Mesendoderm (in vitro differentiated cells): Measurements from ENCODE around the gene RSF1.

Experiments
- DNase-seq: peaks from one replicate; pipeline ENCODE4 v3.0.0; 2013
- H2AK5ac ChIP-seq: 2 replicates; pipeline ENCODE4 v1.6.1; 2013; ENCODE audit warnings: low read length, inconsistent platforms
- H2BK120ac ChIP-seq: 2 replicates; pipeline ENCODE4 v1.6.1; 2013; ENCODE audit warnings: low read depth, mild to moderate bottlenecking, low read length, moderate library complexity, mixed read lengths
- H2BK15ac ChIP-seq: replicated peaks from 2 replicates; pipeline ENCODE4 v1.6.1; 2013; ENCODE audit warnings: low read depth, mild to moderate bottlenecking, moderate library complexity
- H2BK5ac ChIP-seq: 2 replicates; pipeline ENCODE4 v1.6.1; 2013; ENCODE audit warnings: low read length, inconsistent platforms
- H3K18ac ChIP-seq: 2 replicates; pipeline ENCODE4 v1.6.1; 2013; ENCODE audit warnings: mild to moderate bottlenecking, low read length, mixed read lengths
- H3K23ac ChIP-seq: one replicate; pipeline ENCODE4 v1.6.1; 2013; ENCODE audit warnings: low read length
- H3K27ac ChIP-seq: 2 replicates; pipeline ENCODE4 v1.5.1; 2013; ENCODE audit warnings: low read depth, mild to moderate bottlenecking, inconsistent platforms, low read length, moderate library complexity
- H3K27me3 ChIP-seq: 2 replicates; pipeline ENCODE4 v1.6.1; 2013; ENCODE audit warnings: low read length, control low read depth, mild to moderate bottlenecking, inconsistent platforms; ENCODE audit not compliant: insufficient read depth, poor library complexity
- H3K36me3 ChIP-seq: 2 replicates; pipeline ENCODE4 v1.6.1; 2013; ENCODE audit warnings: low read length, inconsistent platforms; ENCODE audit not compliant: control insufficient read depth, insufficient read depth
- H3K4ac ChIP-seq: one replicate; pipeline ENCODE4 v1.6.1; 2013; ENCODE audit warnings: low read depth, mild to moderate bottlenecking, low read length, moderate library complexity
- H3K4me1 ChIP-seq: 2 replicates; pipeline ENCODE4 v1.6.1; 2013; ENCODE audit warnings: low read depth, low read length, inconsistent platforms; ENCODE audit not compliant: control insufficient read depth
- H3K4me2 ChIP-seq: 2 replicates; pipeline ENCODE4 v1.6.1; 2013; ENCODE audit warnings: low read length
- H3K4me3 ChIP-seq: 2 replicates; pipeline ENCODE4 v1.5.1; 2013; ENCODE audit warnings: mild to moderate bottlenecking, low read length
- H3K56ac ChIP-seq: one replicate; pipeline ENCODE4 v1.6.1; 2013; ENCODE audit warnings: low read length
- H3K79me1 ChIP-seq: 2 replicates; pipeline ENCODE4 v1.6.1; 2013; ENCODE audit warnings: low read length, inconsistent platforms
- H3K79me2 ChIP-seq: 2 replicates; pipeline ENCODE4 v1.6.1; 2013; ENCODE audit warnings: mild to moderate bottlenecking, low read length; ENCODE audit not compliant: control insufficient read depth, insufficient read depth
- H3K9ac ChIP-seq: 2 replicates; pipeline ENCODE4 v1.6.1; 2013; ENCODE audit warnings: low read length, inconsistent platforms
- H4K5ac ChIP-seq: one replicate; pipeline ENCODE4 v1.6.1; 2013; ENCODE audit warnings: low read length
- H4K8ac ChIP-seq: one replicate; pipeline ENCODE4 v1.6.1; 2013; ENCODE audit warnings: low read depth, mild to moderate bottlenecking, control low read depth, low read length, moderate library complexity
- WGBS: extraction: QIAGEN DNeasy Blood & Tissue Kit; methylation state at CpG from one replicate; pipeline ENCODE4 v1.1.7; 2013; ENCODE audit warnings: low lambda C conversion rate, missing lambda C conversion rate; ENCODE audit not compliant: insufficient coverage; ENCODE audit errors: extremely low coverage; 5-methylcytosine and 5-hydroxymethylcytosine counted together

RSF1 gene

GRCh38 chr11:77705876-77706579 is 114.5 kb downstream of the RSF1 start:
- Histone ChIP-seq H3K36me3 (no peaks in the 10 kb centered on the region), H3K79me1 (no peaks in the 10 kb centered on the region), H2BK5ac (no peak overlapping the region), H3K56ac (no peak overlapping the region), H3K4ac (no peak overlapping the region), H3K4me3 (no peak overlapping the region), H3K9ac (no peak overlapping the region), H2BK120ac (no peak overlapping the region), H2AK5ac (no peak overlapping the region), H3K4me2 (no peak overlapping the region), H4K8ac (no peak overlapping the region), H3K4me1 (no peaks in the 10 kb centered on the region), H3K18ac (no peak overlapping the region), H2BK15ac (no peak overlapping the region), H3K79me2 (no peaks in the 10 kb centered on the region), H3K23ac (no peak overlapping the region), H4K5ac (no peak overlapping the region), H3K27me3 (no peaks in the 10 kb centered on the region), H3K27ac (no peak overlapping the region)
- DNase-seq, result no peak
- no CpG with 5 or more reads among the region's 7 CpGs for WGBS

DNA sequence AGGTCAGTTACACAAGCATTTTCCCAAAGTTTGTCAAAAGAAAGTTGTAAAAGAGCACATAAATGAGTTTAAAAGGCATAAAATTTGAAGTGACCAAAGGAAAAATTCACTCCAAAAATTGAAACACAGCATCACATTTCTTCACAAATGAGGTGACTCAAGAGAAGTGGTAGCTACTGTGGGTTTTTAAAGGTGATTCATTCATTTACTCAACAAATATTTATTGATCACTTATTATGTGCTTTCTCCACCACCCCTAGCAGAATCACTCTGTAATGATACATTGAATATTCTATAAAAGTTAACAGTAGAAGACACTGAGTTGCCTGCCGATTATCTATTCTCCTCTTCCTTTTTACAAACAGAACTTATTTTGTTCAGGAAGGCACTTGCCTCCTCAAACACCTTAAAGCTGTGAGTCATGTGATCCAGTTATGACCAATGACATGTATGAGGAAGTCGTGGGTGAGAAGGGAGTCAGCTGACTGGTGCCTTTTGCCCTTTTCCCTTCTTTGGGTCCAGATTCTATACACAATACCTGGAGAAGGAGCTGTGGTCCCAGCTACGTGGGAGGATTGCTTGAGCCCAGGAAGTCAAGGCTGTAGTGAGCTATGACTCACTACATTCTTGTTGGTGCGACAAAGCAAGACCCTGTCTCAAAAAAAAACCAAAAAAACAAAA is 115.2 kb downstream of the RSF1 start:
- no peak overlapping the region for H3K23ac ChIP-seq
- no peaks in the 10 kb centered on the region for H3K79me1 ChIP-seq
- H2AK5ac ChIP-seq, result no peak overlapping the region
- H3K9ac ChIP-seq, result no peak overlapping the region
- no peak overlapping the region for H2BK15ac ChIP-seq
- H3K18ac ChIP-seq, result no peak overlapping the region
- no peaks in the 10 kb centered on the region for H3K27me3 ChIP-seq
- no peak overlapping the region for H4K5ac ChIP-seq
- no peak overlapping the region for H3K56ac ChIP-seq
- no peak overlapping the region for H3K27ac ChIP-seq
- no peak overlapping the region for H2BK120ac ChIP-seq
- no peak overlapping the region for H4K8ac ChIP-seq
- H3K4me3 ChIP-seq, result no peak overlapping the region
- DNase-seq, result peak; percentile 81
- no peaks in the 10 kb centered on the region for H3K79me2 ChIP-seq
- no peak overlapping the region for H2BK5ac ChIP-seq
- H3K4me1 ChIP-seq, result no peaks in the 10 kb centered on the region
- H3K4ac ChIP-seq, result no peak overlapping the region
- no CpG with 5 or more reads among the region's 4 CpGs for WGBS
- no peak overlapping the region for H3K4me2 ChIP-seq
- no peaks in the 10 kb centered on the region for H3K36me3 ChIP-seq

- H3K56ac ChIP-seq, result no peak overlapping the region
- no peak overlapping the region for H3K4me2 ChIP-seq
- no peak overlapping the region for H3K4me3 ChIP-seq
- DNase-seq, result peak; percentile 7
- no peak overlapping the region for H2BK120ac ChIP-seq
- H3K4me1 ChIP-seq, result no peaks in the 10 kb centered on the region
- no peaks in the 10 kb centered on the region for H3K27me3 ChIP-seq
- no peak overlapping the region for H4K5ac ChIP-seq
- no peak overlapping the region for H4K8ac ChIP-seq
- H3K9ac ChIP-seq, result no peak overlapping the region
- H3K18ac ChIP-seq, result no peak overlapping the region
- no peak overlapping the region for H3K27ac ChIP-seq
- H2BK5ac ChIP-seq, result no peak overlapping the region
- H3K36me3 ChIP-seq, result no peaks in the 10 kb centered on the region
- H2BK15ac ChIP-seq, result no peak overlapping the region
- H3K79me1 ChIP-seq, result no peaks in the 10 kb centered on the region
- WGBS, result no CpG with 5 or more reads among the region's 3 CpGs
- H3K4ac ChIP-seq, result no peak overlapping the region
- no peak overlapping the region for H2AK5ac ChIP-seq
- H3K23ac ChIP-seq, result no peak overlapping the region
- H3K79me2 ChIP-seq, result no peaks in the 10 kb centered on the region
Observed at GRCh38 chr11:77704029-77704428, 116.5 kb downstream of the RSF1 start.

GRCh38 chr11:77699425-77699824 is 121.1 kb downstream of the RSF1 start:
- Histone ChIP-seq H3K18ac (no peak overlapping the region), H3K79me2 (no peaks in the 10 kb centered on the region), H2BK120ac (no peak overlapping the region), H3K4me3 (no peak overlapping the region), H3K27me3 (no peaks in the 10 kb centered on the region), H3K23ac (no peak overlapping the region), H4K8ac (no peak overlapping the region), H3K9ac (no peak overlapping the region), H2AK5ac (no peak overlapping the region), H3K4ac (no peak overlapping the region), H3K4me1 (no peaks in the 10 kb centered on the region), H3K36me3 (no peaks in the 10 kb centered on the region), H3K56ac (no peak overlapping the region), H3K79me1 (no peaks in the 10 kb centered on the region), H3K4me2 (no peak overlapping the region), H4K5ac (no peak overlapping the region), H2BK5ac (no peak overlapping the region), H3K27ac (no peak overlapping the region), H2BK15ac (no peak overlapping the region)
- WGBS, result no CpG with 5 or more reads among the region's 1 CpG
- DNase-seq, result no peak

GRCh38 chr11:77698896-77699295 is 121.6 kb downstream of the RSF1 start:
- Histone ChIP-seq H3K79me2 (no peaks in the 10 kb centered on the region), H3K18ac (no peak overlapping the region), H2AK5ac (no peak overlapping the region), H3K4ac (no peak overlapping the region), H3K4me3 (no peak overlapping the region), H3K9ac (no peak overlapping the region), H3K4me2 (no peak overlapping the region), H3K4me1 (no peaks in the 10 kb centered on the region), H4K5ac (no peak overlapping the region), H3K36me3 (no peaks in the 10 kb centered on the region), H2BK5ac (no peak overlapping the region), H2BK15ac (no peak overlapping the region), H3K23ac (no peak overlapping the region), H3K56ac (no peak overlapping the region), H3K79me1 (no peaks in the 10 kb centered on the region), H4K8ac (no peak overlapping the region), H2BK120ac (no peak overlapping the region), H3K27ac (no peak overlapping the region), H3K27me3 (no peaks in the 10 kb centered on the region)
- no peak for DNase-seq
- WGBS, result 100% methylated on average over 1 of the region's 2 CpGs

- Histone ChIP-seq H3K27ac (no peak overlapping the region), H4K8ac (no peak overlapping the region), H2BK120ac (no peak overlapping the region), H3K4me1 (no peaks in the 10 kb centered on the region), H3K27me3 (no peaks in the 10 kb centered on the region), H3K4me2 (no peak overlapping the region), H3K9ac (no peak overlapping the region), H3K18ac (no peak overlapping the region), H3K36me3 (no peaks in the 10 kb centered on the region), H3K23ac (no peak overlapping the region), H4K5ac (no peak overlapping the region), H2BK5ac (no peak overlapping the region), H3K4ac (no peak overlapping the region), H2AK5ac (no peak overlapping the region), H3K56ac (no peak overlapping the region), H3K4me3 (no peak overlapping the region), H2BK15ac (no peak overlapping the region), H3K79me2 (no peaks in the 10 kb centered on the region), H3K79me1 (no peaks in the 10 kb centered on the region)
- no peak for DNase-seq
Observed at GRCh38 chr11:77697865-77698264, 122.7 kb downstream of the RSF1 start.
